ENCODE measurements around the gene LDAH.

Gene LDAH

DNA sequence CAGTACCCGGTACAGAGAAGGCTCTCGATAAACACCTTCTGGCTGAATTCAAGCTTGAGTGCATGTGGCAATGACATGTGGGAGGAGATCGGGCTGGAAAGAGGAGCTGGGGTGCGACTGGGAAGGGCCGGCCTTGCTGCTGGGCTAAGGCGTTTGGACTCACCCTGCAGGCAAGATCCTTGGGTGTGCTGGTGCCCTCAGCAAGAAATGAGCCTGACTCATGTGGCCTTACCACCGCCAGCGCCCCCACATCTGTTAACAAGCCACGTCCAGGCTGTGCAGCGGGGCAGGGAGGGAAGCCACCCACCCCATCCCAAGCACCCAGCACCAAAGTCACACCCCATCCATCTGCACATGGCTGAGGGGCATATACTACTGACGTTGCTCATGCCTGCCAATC is 173.3 kb downstream of the LDAH start:
- no peak overlapping the region for H3K27ac ChIP-seq (ENCODE audit: low read depth, low read length)
- H3K9me3 ChIP-seq (ENCODE audit: control insufficient read depth in 1 of 2, low read length in 2 of 2) = no peaks in the 10 kb centered on the region
- H3K4me3 ChIP-seq (ENCODE audit: low read depth in 1 of 2, low read length in 2 of 2) = peak overlapping the region; percentile 89 to 93
- no peaks in the 10 kb centered on the region for H3K27me3 ChIP-seq (ENCODE audit: control insufficient read depth in 1 of 2, insufficient read depth in 2 of 2, low read length in 2 of 2)
- H3K4me1 ChIP-seq (ENCODE audit: control insufficient read depth in 1 of 2, insufficient read depth in 2 of 2, low read length in 2 of 2) = peaks cover 26 to 28% of the 10 kb centered on the region in 2 donors
- peak overlapping the region in 1 of 2 donors; percentile 86 for H3K9ac ChIP-seq (ENCODE audit: low read depth in 1 of 2, low read length in 2 of 2)
- peaks cover 7 to 16% of the 10 kb centered on the region in 2 donors for H3K36me3 ChIP-seq (ENCODE audit: control insufficient read depth in 1 of 2, insufficient read depth in 2 of 2, low read length in 2 of 2)

DNA sequence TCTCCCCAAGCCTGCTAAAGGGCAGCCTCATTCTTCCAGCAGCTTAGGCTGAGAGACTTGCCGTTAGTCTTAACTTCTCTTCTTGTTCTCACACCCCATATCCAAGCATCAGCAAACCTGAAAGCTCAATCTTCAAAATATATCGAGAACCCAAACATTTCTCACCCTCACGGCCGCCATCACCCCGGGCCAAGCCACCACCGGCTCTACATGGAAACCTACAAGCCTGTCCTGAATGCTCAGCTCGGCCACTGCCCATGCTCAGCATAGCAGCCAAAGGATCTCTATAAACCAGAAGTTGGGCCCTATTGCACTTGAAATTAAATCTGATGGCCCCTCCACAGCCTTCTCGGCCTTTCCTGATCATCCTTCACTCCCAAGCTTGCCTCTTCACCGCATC is 174.1 kb downstream of the LDAH start:
- no peak overlapping the region for H3K9ac ChIP-seq (ENCODE audit: low read depth in 1 of 2, low read length in 2 of 2)
- no peaks in the 10 kb centered on the region for H3K27me3 ChIP-seq (ENCODE audit: control insufficient read depth in 1 of 2, insufficient read depth in 2 of 2, low read length in 2 of 2)
- H3K9me3 ChIP-seq (ENCODE audit: control insufficient read depth in 1 of 2, low read length in 2 of 2) = no peaks in the 10 kb centered on the region
- peaks cover 26 to 28% of the 10 kb centered on the region in 2 donors for H3K4me1 ChIP-seq (ENCODE audit: control insufficient read depth in 1 of 2, insufficient read depth in 2 of 2, low read length in 2 of 2)
- peaks cover 13 to 19% of the 10 kb centered on the region in 2 donors for H3K36me3 ChIP-seq (ENCODE audit: control insufficient read depth in 1 of 2, insufficient read depth in 2 of 2, low read length in 2 of 2)
- H3K27ac ChIP-seq (ENCODE audit: low read depth, low read length) = no peak overlapping the region
- no peak overlapping the region for H3K4me3 ChIP-seq (ENCODE audit: low read depth in 1 of 2, low read length in 2 of 2)

DNA sequence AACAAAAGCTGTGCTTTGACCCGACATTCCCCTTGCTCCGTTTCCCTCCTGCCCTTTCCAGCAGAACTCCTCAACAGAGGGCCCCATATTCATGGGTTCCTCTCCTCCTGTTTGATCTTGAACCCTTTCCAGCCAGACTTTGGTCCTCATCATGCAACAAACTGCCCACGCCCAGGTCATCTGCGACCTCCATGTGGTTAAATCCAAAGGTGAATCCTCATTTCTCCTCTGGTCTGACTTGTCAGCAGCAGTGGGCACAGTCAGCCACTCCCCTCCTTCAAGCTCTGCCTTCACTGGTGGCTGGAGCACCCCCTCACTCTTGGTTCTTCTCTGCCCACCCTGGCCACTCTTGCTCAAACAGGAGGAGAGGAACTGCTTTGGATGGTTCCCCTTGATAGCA is 174.7 kb downstream of the LDAH start:
- H3K4me3 ChIP-seq (ENCODE audit: low read depth in 1 of 2, low read length in 2 of 2) = no peak overlapping the region
- H3K9ac ChIP-seq (ENCODE audit: low read depth in 1 of 2, low read length in 2 of 2) = no peak overlapping the region
- H3K4me1 ChIP-seq (ENCODE audit: control insufficient read depth in 1 of 2, insufficient read depth in 2 of 2, low read length in 2 of 2) = peaks cover 26 to 28% of the 10 kb centered on the region in 2 donors
- H3K27ac ChIP-seq (ENCODE audit: low read depth, low read length) = no peak overlapping the region
- no peaks in the 10 kb centered on the region for H3K9me3 ChIP-seq (ENCODE audit: control insufficient read depth in 1 of 2, low read length in 2 of 2)
- H3K27me3 ChIP-seq (ENCODE audit: control insufficient read depth in 1 of 2, insufficient read depth in 2 of 2, low read length in 2 of 2) = no peaks in the 10 kb centered on the region
- H3K36me3 ChIP-seq (ENCODE audit: control insufficient read depth in 1 of 2, insufficient read depth in 2 of 2, low read length in 2 of 2) = peaks cover 13 to 19% of the 10 kb centered on the region in 2 donors

DNA sequence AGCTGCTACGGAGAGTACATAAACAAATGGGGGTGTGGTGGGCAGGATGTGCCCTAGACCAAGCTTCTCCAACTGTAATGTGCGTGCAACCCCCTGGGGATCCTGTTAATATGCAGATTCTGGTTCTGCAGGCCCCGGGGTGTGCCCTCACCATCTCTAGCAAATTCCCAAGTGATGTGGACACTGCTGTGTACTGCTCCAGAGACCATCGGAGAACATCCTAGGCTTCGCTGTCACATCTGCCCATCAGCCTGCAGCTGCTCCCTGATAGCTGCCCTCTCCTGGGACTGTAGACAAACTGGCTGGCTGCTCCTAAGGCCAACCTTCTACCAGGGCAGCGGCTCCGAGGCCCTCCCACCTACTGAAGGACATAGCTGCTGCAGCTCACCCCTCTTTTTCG is 175.2 kb downstream of the LDAH start:
- no peak overlapping the region for H3K27ac ChIP-seq (ENCODE audit: low read depth, low read length)

DNA sequence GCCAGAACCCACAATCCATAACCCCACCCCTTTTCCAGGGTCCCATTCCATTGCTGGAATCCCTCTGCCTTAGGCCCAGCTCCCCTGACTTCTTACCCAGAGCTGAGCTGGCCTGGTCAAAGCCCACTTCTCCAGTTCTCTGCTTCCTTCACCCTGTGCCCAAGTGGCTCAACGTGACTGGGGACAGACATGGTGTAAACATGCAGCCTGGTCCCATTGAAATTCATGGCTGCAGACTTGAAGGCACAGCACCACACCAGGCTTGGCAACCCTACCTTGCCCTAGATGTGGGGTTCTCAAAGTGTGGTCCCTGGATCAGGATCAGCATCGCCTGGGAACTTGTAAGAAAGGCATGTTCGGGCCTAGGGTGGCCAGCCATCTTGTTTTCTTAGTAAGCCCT is 175.7 kb downstream of the LDAH start:
- Histone ChIP-seq H3K4me3 (ENCODE audit: low read depth in 1 of 2, low read length in 2 of 2) (no peak overlapping the region), H3K9me3 (ENCODE audit: control insufficient read depth in 1 of 2, low read length in 2 of 2) (no peaks in the 10 kb centered on the region), H3K36me3 (ENCODE audit: control insufficient read depth in 1 of 2, insufficient read depth in 2 of 2, low read length in 2 of 2) (peaks cover 13 to 19% of the 10 kb centered on the region in 2 donors), H3K4me1 (ENCODE audit: control insufficient read depth in 1 of 2, insufficient read depth in 2 of 2, low read length in 2 of 2) (peaks cover 26 to 28% of the 10 kb centered on the region in 2 donors), H3K9ac (ENCODE audit: low read depth in 1 of 2, low read length in 2 of 2) (no peak overlapping the region), H3K27me3 (ENCODE audit: control insufficient read depth in 1 of 2, insufficient read depth in 2 of 2, low read length in 2 of 2) (no peaks in the 10 kb centered on the region), H3K27ac (ENCODE audit: low read depth, low read length) (no peak overlapping the region)

More for the DNA sequence above, 175.2 kb downstream of the LDAH start:
- H3K9ac ChIP-seq (ENCODE audit: low read depth in 1 of 2, low read length in 2 of 2) = no peak overlapping the region
- H3K9me3 ChIP-seq (ENCODE audit: control insufficient read depth in 1 of 2, low read length in 2 of 2) = no peaks in the 10 kb centered on the region
- H3K4me3 ChIP-seq (ENCODE audit: low read depth in 1 of 2, low read length in 2 of 2) = no peak overlapping the region
- H3K4me1 ChIP-seq (ENCODE audit: control insufficient read depth in 1 of 2, insufficient read depth in 2 of 2, low read length in 2 of 2) = peaks cover 26 to 28% of the 10 kb centered on the region in 2 donors
- H3K36me3 ChIP-seq (ENCODE audit: control insufficient read depth in 1 of 2, insufficient read depth in 2 of 2, low read length in 2 of 2) = peaks cover 13 to 19% of the 10 kb centered on the region in 2 donors
- no peaks in the 10 kb centered on the region for H3K27me3 ChIP-seq (ENCODE audit: control insufficient read depth in 1 of 2, insufficient read depth in 2 of 2, low read length in 2 of 2)

DNA sequence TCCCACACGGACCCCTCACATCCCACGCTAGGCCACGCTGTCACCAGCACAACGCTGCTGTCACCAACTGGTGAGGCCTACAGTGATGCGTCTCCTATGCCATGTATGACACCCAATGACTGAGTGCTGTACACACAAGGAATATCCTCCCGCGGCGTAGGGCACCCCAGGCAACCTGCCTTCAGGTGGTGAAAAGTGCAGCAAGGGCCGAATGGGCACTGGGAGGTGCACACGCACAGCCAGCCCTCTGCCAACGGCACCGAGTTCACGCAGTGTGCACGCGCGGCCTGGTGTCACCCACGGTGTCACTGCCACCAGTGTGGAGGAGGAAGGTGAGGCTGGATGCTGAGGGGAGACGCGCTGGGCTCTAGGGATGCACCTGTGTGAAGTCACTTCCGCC is 176.5 kb downstream of the LDAH start:
- H3K4me1 ChIP-seq (ENCODE audit: control insufficient read depth in 1 of 2, insufficient read depth in 2 of 2, low read length in 2 of 2) = peaks cover 24 to 28% of the 10 kb centered on the region in 2 donors
- no peak overlapping the region for H3K9ac ChIP-seq (ENCODE audit: low read depth in 1 of 2, low read length in 2 of 2)
- H3K27me3 ChIP-seq (ENCODE audit: control insufficient read depth in 1 of 2, insufficient read depth in 2 of 2, low read length in 2 of 2) = no peaks in the 10 kb centered on the region
- H3K4me3 ChIP-seq (ENCODE audit: low read depth in 1 of 2, low read length in 2 of 2) = no peak overlapping the region
- H3K36me3 ChIP-seq (ENCODE audit: control insufficient read depth in 1 of 2, insufficient read depth in 2 of 2, low read length in 2 of 2) = peaks cover 13 to 26% of the 10 kb centered on the region in 2 donors
- H3K9me3 ChIP-seq (ENCODE audit: control insufficient read depth in 1 of 2, low read length in 2 of 2) = no peaks in the 10 kb centered on the region
- no peak overlapping the region for H3K27ac ChIP-seq (ENCODE audit: low read depth, low read length)

DNA sequence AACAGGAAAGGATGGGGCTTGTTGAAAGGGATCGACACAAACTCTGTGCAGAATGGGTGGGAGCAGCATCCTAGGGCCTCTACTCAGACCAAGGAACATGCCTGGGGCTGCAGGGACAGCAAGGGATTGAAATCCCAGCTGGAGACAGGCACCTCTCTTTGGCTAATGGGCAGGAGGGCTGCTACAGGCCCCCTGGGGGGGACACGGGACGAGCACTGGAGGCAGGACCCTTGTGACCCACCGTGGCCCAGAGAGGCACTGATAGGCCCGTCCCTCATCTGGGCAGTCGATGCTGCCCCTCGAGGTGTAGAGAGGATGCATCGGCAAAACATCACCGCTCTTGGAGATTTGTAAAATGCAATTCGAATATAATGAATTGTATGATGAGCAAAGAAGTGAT is 177.1 kb downstream of the LDAH start:
- H3K9me3 ChIP-seq (ENCODE audit: control insufficient read depth in 1 of 2, low read length in 2 of 2) = no peaks in the 10 kb centered on the region
- no peak overlapping the region for H3K9ac ChIP-seq (ENCODE audit: low read depth in 1 of 2, low read length in 2 of 2)
- H3K36me3 ChIP-seq (ENCODE audit: control insufficient read depth in 1 of 2, insufficient read depth in 2 of 2, low read length in 2 of 2) = peaks cover 13 to 33% of the 10 kb centered on the region in 2 donors
- H3K4me3 ChIP-seq (ENCODE audit: low read depth in 1 of 2, low read length in 2 of 2) = no peak overlapping the region
- H3K4me1 ChIP-seq (ENCODE audit: control insufficient read depth in 1 of 2, insufficient read depth in 2 of 2, low read length in 2 of 2) = peaks cover 23 to 28% of the 10 kb centered on the region in 2 donors
- no peaks in the 10 kb centered on the region for H3K27me3 ChIP-seq (ENCODE audit: control insufficient read depth in 1 of 2, insufficient read depth in 2 of 2, low read length in 2 of 2)
- no peak overlapping the region for H3K27ac ChIP-seq (ENCODE audit: low read depth, low read length)

DNA sequence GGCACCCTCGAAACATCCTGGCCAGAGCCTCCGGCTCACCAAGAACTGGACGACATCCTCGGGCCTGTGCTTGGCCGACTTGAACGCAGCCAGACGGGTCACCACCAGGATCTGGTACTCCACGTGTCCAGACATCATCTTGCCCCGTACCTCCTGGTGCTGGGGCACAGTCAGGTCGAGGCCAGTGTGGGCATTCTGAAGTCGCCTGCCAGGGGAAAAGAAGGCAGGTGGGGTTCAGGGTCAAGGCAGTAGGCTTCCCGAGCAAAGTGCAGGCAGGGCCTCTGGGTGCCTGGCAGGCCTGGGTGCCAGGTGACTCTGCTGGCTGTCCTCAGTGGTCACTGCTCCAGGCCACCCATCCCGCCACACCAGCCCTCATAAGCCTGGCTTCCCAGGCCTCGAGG is 177.6 kb downstream of the LDAH start:
- Histone ChIP-seq H3K27me3 (ENCODE audit: control insufficient read depth in 1 of 2, insufficient read depth in 2 of 2, low read length in 2 of 2) (no peaks in the 10 kb centered on the region), H3K9ac (ENCODE audit: low read depth in 1 of 2, low read length in 2 of 2) (no peak overlapping the region), H3K27ac (ENCODE audit: low read depth, low read length) (no peak overlapping the region), H3K9me3 (ENCODE audit: control insufficient read depth in 1 of 2, low read length in 2 of 2) (no peaks in the 10 kb centered on the region), H3K4me1 (ENCODE audit: control insufficient read depth in 1 of 2, insufficient read depth in 2 of 2, low read length in 2 of 2) (peaks cover 20 to 27% of the 10 kb centered on the region in 2 donors), H3K36me3 (ENCODE audit: control insufficient read depth in 1 of 2, insufficient read depth in 2 of 2, low read length in 2 of 2) (peaks cover 13 to 37% of the 10 kb centered on the region in 2 donors), H3K4me3 (ENCODE audit: low read depth in 1 of 2, low read length in 2 of 2) (no peak overlapping the region)

DNA sequence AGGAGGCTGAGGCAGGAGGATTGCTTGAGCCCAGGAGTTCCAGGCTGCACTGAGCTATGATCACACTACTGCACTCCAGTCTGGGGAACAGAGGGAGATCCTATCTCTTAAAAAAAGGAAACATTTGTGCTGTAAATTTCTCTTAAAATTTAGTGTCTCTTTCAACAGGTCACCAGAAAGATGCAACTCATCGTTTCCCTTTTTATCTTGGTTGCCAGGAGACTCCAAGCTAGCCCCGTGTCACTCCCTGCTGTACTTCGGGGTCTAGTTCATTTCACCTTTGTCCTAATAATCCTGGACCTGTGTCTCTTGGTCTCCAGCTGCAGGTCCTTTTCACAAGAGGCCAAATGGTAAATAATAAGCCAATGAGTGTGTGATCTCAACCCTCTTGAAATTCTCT is 179.1 kb downstream of the LDAH start:
- no peaks in the 10 kb centered on the region for H3K27me3 ChIP-seq (ENCODE audit: control insufficient read depth in 1 of 2, insufficient read depth in 2 of 2, low read length in 2 of 2)
- peaks cover 7 to 12% of the 10 kb centered on the region in 2 donors for H3K4me1 ChIP-seq (ENCODE audit: control insufficient read depth in 1 of 2, insufficient read depth in 2 of 2, low read length in 2 of 2)
- no peak overlapping the region for H3K4me3 ChIP-seq (ENCODE audit: low read depth in 1 of 2, low read length in 2 of 2)
- no peaks in the 10 kb centered on the region for H3K9me3 ChIP-seq (ENCODE audit: control insufficient read depth in 1 of 2, low read length in 2 of 2)
- no peak overlapping the region for H3K27ac ChIP-seq (ENCODE audit: low read depth, low read length)
- H3K9ac ChIP-seq (ENCODE audit: low read depth in 1 of 2, low read length in 2 of 2) = no peak overlapping the region
- H3K36me3 ChIP-seq (ENCODE audit: control insufficient read depth in 1 of 2, insufficient read depth in 2 of 2, low read length in 2 of 2) = peaks cover 13 to 46% of the 10 kb centered on the region in 2 donors

DNA sequence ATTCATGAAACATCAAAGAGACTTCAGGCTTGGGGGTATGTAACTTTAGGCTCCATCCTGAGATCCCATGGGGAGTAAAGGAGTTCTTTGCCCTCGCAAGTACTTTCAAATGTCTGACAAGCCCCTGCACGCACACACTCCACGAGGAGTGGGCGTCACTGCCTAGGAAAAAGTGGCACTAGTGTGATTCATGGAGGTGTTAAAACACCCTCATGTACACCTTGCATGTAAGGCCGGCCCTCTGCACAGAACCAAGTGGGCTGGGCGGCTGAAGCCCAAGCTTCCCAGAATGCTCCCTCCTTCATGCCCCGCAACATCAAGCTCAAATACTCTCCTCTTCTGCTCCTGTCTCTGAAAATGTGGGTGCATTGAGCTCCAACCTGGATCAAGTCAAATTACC is 179.8 kb downstream of the LDAH start:
- H3K9me3 ChIP-seq (ENCODE audit: control insufficient read depth in 1 of 2, low read length in 2 of 2) = no peaks in the 10 kb centered on the region
- no peaks in the 10 kb centered on the region for H3K27me3 ChIP-seq (ENCODE audit: control insufficient read depth in 1 of 2, insufficient read depth in 2 of 2, low read length in 2 of 2)
- H3K36me3 ChIP-seq (ENCODE audit: control insufficient read depth in 1 of 2, insufficient read depth in 2 of 2, low read length in 2 of 2) = peaks cover 13 to 53% of the 10 kb centered on the region in 2 donors
- no peak overlapping the region for H3K9ac ChIP-seq (ENCODE audit: low read depth in 1 of 2, low read length in 2 of 2)
- no peak overlapping the region for H3K27ac ChIP-seq (ENCODE audit: low read depth, low read length)
- peaks cover 1 to 4% of the 10 kb centered on the region in 2 donors for H3K4me1 ChIP-seq (ENCODE audit: control insufficient read depth in 1 of 2, insufficient read depth in 2 of 2, low read length in 2 of 2)
- H3K4me3 ChIP-seq (ENCODE audit: low read depth in 1 of 2, low read length in 2 of 2) = no peak overlapping the region

Measured in duodenal mucosa (tissue), 2 donors.